ENCODE measurements around the gene CMAS.
"Not testable (repeated sequence)": the region's sequence is repeated elsewhere in the genome, so short reads cannot be mapped to it uniquely, and the experiment has no call there.

Gene CMAS

DNA sequence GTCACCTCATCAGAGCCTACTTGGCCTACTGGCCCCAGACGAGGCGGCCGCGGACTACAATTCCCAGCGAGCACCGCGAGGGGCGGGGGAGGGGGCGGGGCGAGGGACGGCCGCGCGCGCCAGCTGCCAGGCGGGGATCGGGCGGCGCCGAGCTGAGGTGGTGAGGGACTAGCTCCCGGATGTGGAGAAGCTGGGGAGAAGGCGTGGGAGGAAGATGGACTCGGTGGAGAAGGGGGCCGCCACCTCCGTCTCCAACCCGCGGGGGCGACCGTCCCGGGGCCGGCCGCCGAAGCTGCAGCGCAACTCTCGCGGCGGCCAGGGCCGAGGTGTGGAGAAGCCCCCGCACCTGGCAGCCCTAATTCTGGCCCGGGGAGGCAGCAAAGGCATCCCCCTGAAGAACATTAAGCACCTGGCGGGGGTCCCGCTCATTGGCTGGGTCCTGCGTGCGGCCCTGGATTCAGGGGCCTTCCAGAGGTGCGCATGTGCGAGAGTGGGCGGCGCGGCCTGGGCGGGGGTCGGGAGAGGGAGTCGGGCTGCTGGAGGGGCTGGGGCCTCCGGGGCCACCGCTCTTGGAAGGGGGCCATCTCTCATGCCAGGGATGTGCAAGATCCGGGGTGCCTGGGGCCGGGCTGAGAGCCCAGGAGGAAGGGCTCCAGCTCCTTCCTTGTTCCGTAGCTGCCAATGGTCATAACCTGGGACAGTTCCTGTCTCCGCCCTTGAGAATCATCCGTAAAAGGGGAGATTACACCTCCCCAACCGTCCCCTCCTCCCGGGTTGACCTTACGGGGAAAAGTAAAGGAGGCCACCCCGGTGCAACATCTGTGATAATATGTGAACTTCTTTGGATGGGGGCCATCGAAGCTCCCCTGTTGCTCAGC is at the start of gene CMAS:
Gene CMAS (plus strand): TSS at position 129 of the 878 bp plus-strand sequence. CDS start 86 bp downstream, at position 215.
- DNase-seq = peak; percentile 86

GRCh38 chr12:21998295-21998694 is 47.7 kb upstream of the CMAS start:
- no peak for DNase-seq

DNA sequence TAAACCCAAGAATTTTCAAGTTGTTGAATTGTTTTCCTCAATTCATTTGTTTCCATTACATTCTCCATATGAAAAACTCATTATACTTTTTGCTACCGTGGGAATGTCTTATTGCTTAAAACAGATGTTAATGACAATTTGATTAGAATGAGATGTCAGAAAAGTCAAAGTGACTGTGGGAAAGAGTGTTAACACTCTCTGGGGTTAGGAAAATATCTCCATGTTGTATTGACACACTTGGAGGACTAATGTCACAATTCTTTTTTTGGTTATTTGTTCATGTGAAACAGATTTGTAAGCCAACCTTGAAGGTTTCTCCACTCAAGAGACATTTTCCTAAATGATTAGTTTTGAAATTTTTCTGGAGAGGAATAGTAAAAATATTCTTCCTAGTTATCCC is 47.2 kb upstream of the CMAS start:
- no peak for DNase-seq

- DNase-seq = no peak
Observed at GRCh38 chr12:22002430-22002829, 43.6 kb upstream of the CMAS start.

- DNase-seq = not testable (repeated sequence)
Observed at GRCh38 chr12:22007794-22008193, 38.2 kb upstream of the CMAS start.

- no peak for DNase-seq
Observed at GRCh38 chr12:22008196-22008595, 37.8 kb upstream of the CMAS start.

DNA sequence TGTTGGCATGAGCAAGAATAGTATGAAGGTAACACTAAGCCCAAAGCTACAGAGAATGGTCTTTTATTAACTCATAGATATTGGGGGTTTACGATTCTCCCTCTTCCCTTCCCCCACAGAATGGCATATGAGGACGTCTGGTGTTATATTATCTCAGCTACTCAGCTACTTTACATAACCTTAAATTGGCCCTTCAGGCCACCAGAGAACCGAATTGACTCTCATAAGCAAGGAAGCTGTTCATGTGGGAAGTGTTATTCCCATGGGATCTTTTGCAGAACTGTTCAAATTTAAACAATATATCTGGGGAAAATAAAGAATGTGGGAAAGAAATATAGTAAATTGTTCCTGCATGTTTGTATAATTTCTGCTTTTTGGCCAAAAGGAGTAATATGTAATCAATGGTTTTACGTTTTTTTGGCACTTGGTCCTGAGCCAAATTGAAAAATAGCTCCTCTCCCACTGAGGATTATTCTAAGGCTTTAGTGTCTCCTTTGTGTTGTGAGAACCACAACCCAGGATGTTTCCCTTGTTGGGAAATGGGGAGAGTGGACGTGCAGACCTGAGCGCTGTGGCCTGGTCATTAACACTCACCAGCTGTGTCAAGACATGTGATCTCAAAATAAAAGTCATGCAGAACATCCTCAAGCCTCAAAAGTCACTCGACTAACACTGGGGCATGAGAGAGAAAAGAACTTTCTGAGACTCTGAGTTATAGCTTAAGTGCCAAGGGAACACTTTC is 31.8 kb upstream of the CMAS start:
- DNase-seq = no peak

DNA sequence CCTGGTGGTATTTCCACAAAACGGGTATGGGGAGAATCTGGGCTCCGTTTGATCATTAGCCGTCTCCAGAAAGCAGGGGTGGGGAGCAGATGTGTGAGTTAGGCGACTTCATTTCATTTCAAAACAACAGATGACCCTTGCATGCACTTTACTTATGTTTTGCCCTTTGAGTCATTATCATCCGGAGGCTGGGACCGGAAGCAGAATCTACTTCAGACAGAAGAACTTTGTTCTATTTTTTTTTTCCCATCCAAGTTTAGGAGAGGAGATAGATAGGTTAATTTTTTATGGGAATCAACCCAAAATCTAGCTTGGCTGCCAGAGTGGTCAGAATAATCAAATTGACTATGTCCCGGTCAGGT is 31.3 kb upstream of the CMAS start:
- DNase-seq = no peak

GRCh38 chr12:22016982-22017381 is 29.0 kb upstream of the CMAS start:
- DNase-seq = no peak

DNA sequence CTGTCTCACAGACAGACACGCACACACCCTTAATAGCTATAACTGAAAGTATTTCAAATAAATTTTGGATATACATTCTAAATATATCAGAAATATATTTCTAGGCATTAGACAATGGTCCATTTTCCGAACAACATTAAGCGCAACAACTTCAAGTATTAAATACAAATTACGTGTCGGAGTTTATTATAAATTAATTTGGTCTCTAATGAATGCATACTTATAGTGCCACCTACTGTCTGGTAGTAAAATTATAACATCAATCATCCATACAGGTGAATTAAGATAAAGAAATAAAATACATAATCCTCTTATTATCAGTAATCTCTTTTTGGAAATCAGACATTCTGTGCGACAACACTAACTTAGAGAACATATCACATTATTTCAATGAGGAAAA is 27.2 kb upstream of the CMAS start:
- DNase-seq = no peak

DNA sequence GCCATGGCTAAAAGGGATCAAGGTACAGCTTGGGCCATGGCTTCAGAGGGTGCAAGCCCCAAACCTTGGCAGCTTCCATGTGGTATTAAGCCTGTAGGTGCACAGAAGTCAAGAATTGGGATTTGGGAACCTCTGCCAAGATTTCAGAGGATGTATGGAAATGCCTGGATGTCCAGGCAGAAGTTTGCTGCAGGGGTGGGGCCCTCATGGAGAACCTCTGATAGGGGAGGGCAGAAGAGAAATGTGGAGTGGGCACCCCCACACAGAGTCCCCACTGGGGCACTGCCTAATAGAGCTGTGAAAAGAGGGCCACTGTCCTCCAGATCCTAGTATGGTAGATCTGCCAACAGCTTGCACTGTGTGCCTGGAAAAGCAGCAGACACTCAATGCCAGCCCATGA is 22.5 kb upstream of the CMAS start:
- not testable (repeated sequence) for DNase-seq

- no peak for DNase-seq
Observed at GRCh38 chr12:22029491-22029890, 16.5 kb upstream of the CMAS start.

- DNase-seq = no peak
Observed at GRCh38 chr12:22029991-22030390, 16.0 kb upstream of the CMAS start.

GRCh38 chr12:22032732-22033131 is 13.3 kb upstream of the CMAS start:
- DNase-seq = no peak

DNA sequence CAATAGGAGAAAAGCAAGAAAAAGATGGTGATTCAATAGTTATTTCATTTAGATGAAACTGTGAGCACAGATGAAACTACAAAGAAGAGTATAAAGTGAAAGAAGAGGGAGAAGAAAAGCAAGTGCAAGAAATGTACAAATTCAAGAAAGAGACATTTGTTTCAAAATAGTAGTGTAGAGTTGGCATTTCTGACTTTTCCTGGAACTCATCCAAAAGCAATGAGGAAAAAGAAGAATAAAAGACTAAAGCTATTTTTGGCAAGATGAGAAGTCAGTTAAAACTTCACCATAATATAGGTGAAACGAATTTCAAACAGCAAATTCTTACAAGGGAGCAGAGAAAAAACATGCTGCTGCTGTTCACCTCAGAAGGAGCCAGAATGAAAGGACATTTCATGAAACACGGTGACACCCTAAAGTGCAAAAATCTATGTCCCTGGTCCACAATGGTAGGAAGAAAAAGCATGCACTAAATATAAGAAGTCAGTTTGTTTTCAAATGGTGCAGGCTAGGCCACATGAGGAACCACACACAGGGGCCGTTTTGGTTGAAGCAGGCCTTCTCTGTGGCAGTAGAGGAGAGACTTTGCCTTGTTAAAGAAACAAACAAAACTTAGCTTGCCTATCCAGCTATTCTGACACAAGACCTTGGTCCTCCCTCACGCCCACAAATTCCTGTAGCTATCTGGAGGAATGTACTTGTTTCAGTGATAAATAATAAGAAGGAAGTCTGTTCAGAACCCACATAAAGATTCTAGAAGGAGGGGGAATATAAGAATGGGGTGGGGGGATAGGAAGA is 11.1 kb upstream of the CMAS start:
- DNase-seq = no peak

DNA sequence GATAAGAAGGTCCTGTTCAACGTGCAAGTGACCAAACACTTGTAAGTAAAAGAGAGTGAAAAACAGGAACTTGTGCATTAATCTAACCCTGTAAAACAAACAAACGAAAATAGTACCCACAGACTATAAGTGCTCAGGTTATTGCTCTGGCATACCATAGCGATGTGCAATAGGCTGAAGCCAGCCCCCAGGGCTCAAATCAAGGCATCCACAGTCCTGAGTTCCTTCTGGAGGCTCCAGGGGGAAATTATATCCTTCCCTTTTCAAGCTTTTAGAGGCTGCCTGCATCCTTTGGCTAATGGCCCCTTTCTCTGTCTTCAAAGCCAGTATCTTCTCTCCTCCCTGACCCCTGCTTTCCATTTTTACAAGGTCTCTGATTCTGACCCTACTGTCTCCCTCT is 8.1 kb upstream of the CMAS start:
- no peak for DNase-seq

DNA sequence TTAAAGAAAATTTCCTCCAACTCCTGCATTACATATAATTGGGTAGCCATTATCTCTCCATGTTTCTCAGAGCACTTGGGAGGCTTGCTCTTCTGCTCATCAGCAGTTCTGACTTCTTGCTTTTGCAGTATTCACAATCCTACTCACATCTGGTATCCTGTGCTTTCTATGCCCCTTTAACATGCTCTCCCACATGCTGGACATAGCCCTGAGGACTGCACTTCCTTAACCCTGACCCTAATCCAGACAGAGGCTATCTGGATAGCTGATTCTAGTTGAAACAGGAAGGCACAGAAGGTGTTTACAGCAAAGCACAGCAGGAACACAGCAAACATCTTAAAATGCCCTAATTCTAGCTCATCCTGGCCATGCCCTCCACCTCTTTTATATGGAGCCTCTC is 7.3 kb upstream of the CMAS start:
- no peak for DNase-seq

DNA sequence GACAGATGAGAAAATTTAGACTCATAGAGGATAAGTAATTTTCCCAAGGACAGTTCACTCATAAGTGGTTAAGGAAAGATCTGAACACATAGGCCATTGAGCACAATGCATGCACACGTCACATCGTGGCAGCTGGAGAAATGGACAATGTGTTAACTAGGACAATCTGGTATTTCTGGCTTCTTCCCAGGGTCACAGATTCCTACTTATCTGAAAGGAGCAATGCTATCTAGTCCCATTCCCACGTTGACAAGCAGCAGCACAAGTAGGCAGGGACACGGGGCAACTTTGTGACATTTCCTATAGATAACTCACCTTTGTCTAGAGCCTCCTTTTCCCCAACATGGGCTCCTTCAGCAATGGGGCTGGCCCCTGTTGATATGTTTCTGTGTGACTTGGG is 6.7 kb upstream of the CMAS start:
- no peak for DNase-seq

- no peak for DNase-seq
Observed at GRCh38 chr12:22042976-22043669, 2.9 kb upstream of the CMAS start.

GRCh38 chr12:22043943-22044342 is 2.1 kb upstream of the CMAS start:
- DNase-seq = no peak

DNA sequence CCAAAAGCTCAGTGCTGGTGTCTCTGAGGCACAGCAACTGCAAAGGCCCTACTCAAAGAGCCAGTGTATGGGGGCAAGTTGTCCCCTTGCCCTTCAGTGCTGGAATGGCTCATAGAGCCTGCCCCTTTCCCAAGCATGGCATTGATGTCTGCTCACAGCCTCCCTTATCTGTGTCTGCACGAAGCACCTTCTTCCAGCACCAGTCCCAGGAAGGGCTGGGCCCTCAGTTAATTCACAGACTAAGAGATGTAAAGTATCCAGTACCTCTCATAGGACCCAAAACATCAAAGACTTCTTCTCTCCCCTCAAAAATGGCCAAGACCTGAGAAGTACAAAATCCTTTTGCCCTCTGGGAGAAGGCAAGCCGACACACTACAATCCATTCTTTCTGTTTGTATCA is 1.6 kb upstream of the CMAS start:
- DNase-seq = no peak

GRCh38 chr12:22046968-22047390 is 961 bp downstream of the CMAS start:
- no peak for DNase-seq

- DNase-seq = no peak
Observed at GRCh38 chr12:22047494-22047893, 1.5 kb downstream of the CMAS start.
